ENCODE data around the gene EBF3.

DNA sequence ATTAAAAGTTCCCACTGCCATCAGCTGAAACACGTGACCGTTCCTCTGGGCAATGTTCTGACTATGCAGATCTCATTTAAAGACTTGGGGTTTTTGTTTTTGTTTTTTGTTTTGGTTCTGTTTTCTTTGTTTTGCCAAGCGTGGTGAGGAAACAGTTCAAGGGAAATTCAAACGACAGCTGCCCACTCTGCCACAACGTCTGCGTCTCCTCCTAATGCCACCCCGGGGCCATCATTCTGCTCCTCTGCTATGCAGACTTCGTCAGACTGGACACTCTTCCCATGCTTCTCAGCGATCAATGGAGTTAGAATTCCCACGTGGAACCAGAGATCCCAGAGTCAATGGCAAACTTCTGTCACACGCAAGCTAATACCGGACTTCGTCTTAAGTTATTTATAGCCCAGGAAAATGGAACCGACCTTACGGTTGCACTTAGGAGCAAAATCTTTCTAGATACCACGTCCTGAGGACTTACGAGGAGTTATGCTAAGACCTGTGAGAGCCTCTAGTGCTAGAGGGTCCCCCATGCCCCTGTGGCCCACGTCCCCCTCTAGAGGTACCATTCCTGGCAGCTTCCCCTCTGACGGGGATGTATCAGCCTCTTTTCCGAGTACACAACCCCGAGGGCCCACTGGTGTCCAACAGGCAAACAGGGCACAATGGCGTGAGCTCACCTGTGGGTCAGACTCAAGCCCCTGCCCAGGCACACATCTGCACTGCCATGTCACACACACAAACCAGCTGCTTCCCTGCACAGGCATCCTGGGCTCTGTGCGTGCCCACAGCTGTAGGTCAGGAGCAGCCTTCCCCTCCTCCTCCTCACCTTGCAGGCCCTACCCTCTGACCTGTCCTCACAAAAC, 24.4 kb downstream of the EBF3 start:
- no peak for TF ChIP-seq YY1 (IDR thresholded peaks at IDR 0.05; ENCODE audit: insufficient read depth, insufficient read length)
- no peak for TF ChIP-seq ZNF274 (IDR thresholded peaks at IDR 0.05; ENCODE audit: low read depth, low read length)
